ENCODE data around the gene ARL8A. TPM values are rescaled to one million over a fixed set of nuclear protein-coding genes. Genes with fewer than 3 reads are reported as not detected.

Gene ARL8A
- total RNA-seq, 1 experiment from 2014 or later: 45.6 TPM

GRCh38 chr1:202173993-202174392 is 29.5 kb upstream of the ARL8A start:
- intact Hi-C loops (cut with micrococcal nuclease): no loop called here
- no peaks in the 10 kb centered on the region for H4K20me1 ChIP-seq (ENCODE audit: insufficient read depth)
- no peaks in the 10 kb centered on the region for H3K27me3 ChIP-seq (ENCODE audit: insufficient read depth, low read length)
- no peaks in the 10 kb centered on the region for H3K79me2 ChIP-seq (ENCODE audit: insufficient read depth, low read length)
- TF ChIP-seq REST (IDR thresholded peaks at IDR 0.05; ENCODE audit: low read depth) (no peak), ZFX (IDR thresholded peaks at IDR 0.05) (no peak), CBX3 (IDR thresholded peaks at IDR 0.05; ENCODE audit: low read depth) (no peak), EZH2phosphoT487 (IDR thresholded peaks at IDR 0.05; ENCODE audit: borderline replicate concordance) (no peak), POLR2AphosphoS5 (IDR thresholded peaks at IDR 0.05; ENCODE audit: low read depth, low read length) (no peak), RAD21 (IDR thresholded peaks at IDR 0.05; ENCODE audit: low read depth) (no peak), POLR2A (IDR thresholded peaks at IDR 0.05; ENCODE audit: borderline replicate concordance, extremely low read depth, insufficient read depth, insufficient read length) (no peak), JUND (IDR thresholded peaks at IDR 0.05) (no peak), SRF (IDR thresholded peaks at IDR 0.05; ENCODE audit: low read depth) (no peak), ZBTB33 (IDR thresholded peaks at IDR 0.05; ENCODE audit: extremely low read depth, insufficient replicate concordance, low read length) (no peak), SP1 (IDR thresholded peaks at IDR 0.05; ENCODE audit: low read depth) (no peak), MAX (IDR thresholded peaks at IDR 0.05) (no peak), EGR1 (IDR thresholded peaks at IDR 0.05; ENCODE audit: low read depth) (no peak), FOSL1 (IDR thresholded peaks at IDR 0.05; ENCODE audit: low read depth) (no peak)
- H3K9ac ChIP-seq (ENCODE audit: low read length): no peak overlapping the region
- no TSS peak for BruUV-seq (replicated peaks)
- no peaks in the 10 kb centered on the region for H3K9me2 ChIP-seq (ENCODE audit: insufficient read depth)
- H3K4me2 ChIP-seq (ENCODE audit: low read length): no peak overlapping the region
- ChIA-PET POLR2A (no interaction called here), RAD21 (ENCODE audit: low non-redundant PET in 1 of 2, low total read pairs in 2 of 2, uncharacterized antibody in 2 of 2, unreplicated experiment in 2 of 2) (interaction anchor here in 1 of 2 experiments (0.6 kb wide), 1 partner anchor 15 kb away, joined by 3 read pairs; no protein-coding TSS in a partner anchor), CTCF (interaction anchor here (0.6 kb wide), 1 partner anchor 32 kb away, joined by 3 read pairs; no protein-coding TSS in a partner anchor)
- no peak overlapping the region for H3K4me3 ChIP-seq (replicated peaks in 1 of 2; ENCODE audit: low read depth in 1 of 2, low read length in 2 of 2)
- no peak overlapping the region for H2AFZ ChIP-seq (ENCODE audit: low read depth, low read length, poor library complexity, severe bottlenecking)
- no peak for DNase-seq (ENCODE audit: low read depth, low spot score)
- H3K9me3 ChIP-seq (ENCODE audit: control insufficient read depth in 1 of 2, insufficient read depth in 1 of 2, low read depth in 1 of 2, low read length in 2 of 2): no peaks in the 10 kb centered on the region
- ATAC-seq: no peak
- H3K27ac ChIP-seq (ENCODE audit: low read depth, low read length): no peak overlapping the region
- H3K4me1 ChIP-seq (ENCODE audit: control insufficient read depth in 1 of 2, insufficient read depth in 2 of 2, low read length in 2 of 2): no peaks in the 10 kb centered on the region
- H3K36me3 ChIP-seq (ENCODE audit: control insufficient read depth in 1 of 2, insufficient read depth in 2 of 2, low read length in 2 of 2): no peaks in the 10 kb centered on the region
